IMR-90 (cell line): Measurements from ENCODE around the gene SLC6A6. TPM values are rescaled to one million over a fixed set of nuclear protein-coding genes. Genes with fewer than 3 reads are reported as not detected.

Experiments used
- ATAC-seq: fragments of 200-7000 bp; cut with Tn5 transposase; 2 replicates; pipeline ENCODE4 v1.9.1; 2020; ENCODE audit warnings: low read depth, mild to moderate bottlenecking, moderate library complexity
- BruUV-seq: library from RNA; stranded (reverse); fragments of 400-500 nt; replicated peaks from 2 replicates; lab custom pipeline; 2021; lab: Mats Ljungman, UMichigan
- CTCF ChIA-PET: fragments of 300-600 bp; formaldehyde crosslinking; extraction: SDS; loops from one replicate; lab custom pipeline; 2021; ENCODE audit warnings: antibody characterized with exemption; lab: Yijun Ruan, JAX
- POLR2A ChIA-PET: fragments of 300-600 bp; sonication (Branson Sonifier 250); formaldehyde crosslinking; loops from one replicate; lab custom pipeline; 2022; ENCODE audit warnings: antibody characterized with exemption; ENCODE audit not compliant: unreplicated experiment; lab: Charles Lee
- DNase-seq: peaks from one replicate; pipeline ENCODE4 v3.0.0; 2013
- H2AFZ ChIP-seq: replicated peaks from 2 replicates; pipeline ENCODE3; 2013; ENCODE audit warnings: low read length, mild to moderate bottlenecking; ENCODE audit not compliant: poor library complexity
- H2AK5ac ChIP-seq: 2 replicates; pipeline ENCODE4 v1.6.1; 2013; ENCODE audit warnings: low read depth, low read length, inconsistent platforms
- H2AK9ac ChIP-seq: replicated peaks from 2 replicates; pipeline ENCODE3; 2013; ENCODE audit warnings: mild to moderate bottlenecking, low read depth, low read length, moderate library complexity; ENCODE audit not compliant: poor library complexity
- H2BK120ac ChIP-seq: 2 replicates; pipeline ENCODE4 v1.6.1; 2013; ENCODE audit warnings: low read depth, low read length, inconsistent platforms
- H2BK15ac ChIP-seq: 3 replicates; pipeline ENCODE4 v1.6.1; 2013; ENCODE audit warnings: low read depth, low read length, inconsistent platforms
- H2BK20ac ChIP-seq: 2 replicates; pipeline ENCODE4 v1.6.1; 2013; ENCODE audit warnings: low read depth, mild to moderate bottlenecking, inconsistent platforms, low read length, moderate library complexity
- H2BK5ac ChIP-seq: 2 replicates; pipeline ENCODE4 v1.6.1; 2013; ENCODE audit warnings: mild to moderate bottlenecking, low read depth, low read length, inconsistent platforms; ENCODE audit not compliant: poor library complexity, severe bottlenecking
- H3K14ac ChIP-seq: replicated peaks from 2 replicates; pipeline ENCODE4 v1.6.1; 2013; ENCODE audit warnings: low read depth, low read length, inconsistent platforms
- H3K18ac ChIP-seq: 2 replicates; pipeline ENCODE4 v1.6.1; 2013; ENCODE audit warnings: low read depth, low read length, control low read depth
- H3K23ac ChIP-seq: 2 replicates; pipeline ENCODE4 v1.6.1; 2013; ENCODE audit warnings: low read depth, low read length, inconsistent platforms
- H3K27ac ChIP-seq: 2 replicates; pipeline ENCODE4 v1.5.1; 2013; ENCODE audit warnings: mild to moderate bottlenecking, control low read depth, low read length; ENCODE audit not compliant: insufficient read depth
- H3K27me3 ChIP-seq: 2 replicates; pipeline ENCODE4 v1.6.1; 2013; ENCODE audit warnings: low read length; ENCODE audit not compliant: control insufficient read depth, insufficient read depth
- H3K36me3 ChIP-seq: 2 replicates; pipeline ENCODE4 v1.6.1; 2013; ENCODE audit warnings: low read length, mixed read lengths; ENCODE audit not compliant: control insufficient read depth, insufficient read depth
- H3K4ac ChIP-seq: 2 replicates; pipeline ENCODE4 v1.6.1; 2013; ENCODE audit warnings: low read depth, low read length, inconsistent platforms
- H3K4me1 ChIP-seq: 2 replicates; pipeline ENCODE4 v1.6.1; 2013; ENCODE audit warnings: low read length, mixed read lengths; ENCODE audit not compliant: control insufficient read depth, insufficient read depth
- H3K4me2 ChIP-seq: 2 replicates; pipeline ENCODE4 v1.6.1; 2013; ENCODE audit warnings: low read depth, mild to moderate bottlenecking, control low read depth, low read length, moderate library complexity
- H3K4me3 ChIP-seq: 2 replicates; pipeline ENCODE4 v1.5.1; 2013; ENCODE audit warnings: low read depth, mild to moderate bottlenecking, control low read depth, low read length, moderate library complexity; ENCODE audit not compliant: insufficient read depth
- H3K56ac ChIP-seq: 2 replicates; pipeline ENCODE4 v1.6.1; 2013; ENCODE audit warnings: low read length, inconsistent platforms; ENCODE audit not compliant: insufficient read depth; ENCODE audit errors: extremely low read depth
- H3K79me1 ChIP-seq, 2 experiments: 2 replicates each; pipeline ENCODE4 v1.6.1; 2013; ENCODE audit warnings: low read length in 2 of 2, inconsistent platforms in 1 of 2, low read depth in 1 of 2
- H3K9ac ChIP-seq: 2 replicates; pipeline ENCODE4 v1.6.1; 2013; ENCODE audit warnings: low read depth, low read length, control low read depth
- H3K9me1 ChIP-seq: 2 replicates; pipeline ENCODE4 v1.6.1; 2013; ENCODE audit warnings: low read length, inconsistent platforms; ENCODE audit not compliant: insufficient read depth
- H3K9me3 ChIP-seq: 2 replicates; pipeline ENCODE4 v1.6.1; 2013; ENCODE audit warnings: low read length; ENCODE audit not compliant: control insufficient read depth, insufficient read depth
- H4K20me1 ChIP-seq: 2 replicates; pipeline ENCODE4 v1.6.1; 2013; ENCODE audit warnings: low read length, inconsistent platforms; ENCODE audit not compliant: insufficient read depth
- H4K5ac ChIP-seq: 2 replicates; pipeline ENCODE4 v1.6.1; 2013; ENCODE audit warnings: mild to moderate bottlenecking, low read depth, low read length, control low read depth
- H4K8ac ChIP-seq, 2 experiments: 2 replicates each; pipeline ENCODE4 v1.6.1; 2013; ENCODE audit warnings: low read depth in 2 of 2, low read length in 2 of 2, control low read depth in 1 of 2, inconsistent platforms in 1 of 2
- H4K91ac ChIP-seq: 2 replicates; pipeline ENCODE4 v1.6.1; 2013; ENCODE audit warnings: low read depth, low read length, inconsistent platforms; ENCODE audit not compliant: insufficient read depth
- BHLHE40 ChIP-seq: fragments of 150-350 bp; IDR thresholded peaks from 2 replicates; pipeline ENCODE4 v1.6.1; 2016; ENCODE audit warnings: mild to moderate bottlenecking, low read depth, low read length
- RAD21 ChIP-seq: IDR thresholded peaks from 2 replicates; pipeline ENCODE4 v1.6.1; 2012; ENCODE audit warnings: low read length, improper control_type of control experiment
- SMC3 ChIP-seq: fragments of 150-350 bp; IDR thresholded peaks from 2 replicates; pipeline ENCODE4 v1.6.1; 2016; ENCODE audit warnings: low read depth, mild to moderate bottlenecking, antibody characterized with exemption, low read length, moderate library complexity
- WGBS, 2 experiments: methylation state at CpG; one replicate each; pipeline versions ENCODE4 v1.1.5 to v1.1.7; 2013; ENCODE audit warnings: missing lambda C conversion rate in 2 of 2; ENCODE audit not compliant: insufficient read length in 1 of 2; ENCODE audit errors: extremely low coverage in 2 of 2; 5-methylcytosine and 5-hydroxymethylcytosine counted together
- dilution Hi-C: fragments of 300-500 bp; cut with HindIII; formaldehyde crosslinking; loops from one replicate; pipeline ENCODE4 v1.14.3; 2018; ENCODE audit warnings: low sequenced_read_pairs; ENCODE audit not compliant: unreplicated experiment
- in situ Hi-C: fragments of 300-500 bp; cut with MboI; formaldehyde crosslinking; loops from 3 replicates; pipeline ENCODE4 v1.14.3; 2019; ENCODE audit warnings: low sequenced_read_pairs, inconsistent platforms, mixed read lengths
- intact Hi-C: fragments of 100-400 bp; cut with micrococcal nuclease; formaldehyde crosslinking; loops from 2 replicates; pipeline ENCODE4 v1.10.0; 2022
- polyA plus RNA-seq, 3 experiments: library from polyadenylated mRNA; depleted of rRNA; stranded (reverse); fragments of >200 nt; gene quantifications; 2 replicates each; pipeline ENCODE4 v1.2.3, GENCODE V29; 2012; ENCODE audit warnings: low replicate concordance in 1 of 3
- total RNA-seq: library from RNA; depleted of rRNA; stranded (reverse); fragments of >200 nt; gene quantifications from 2 replicates; pipeline ENCODE4 v1.2.3, GENCODE V29; 2012
- TF ChIP-seq, protein P1 (sequence below): conservative IDR thresholded peaks from 2 replicates; pipeline ENCODE4 v1.5.1; 2012; ENCODE audit warnings: mild to moderate bottlenecking, low read depth, low read length, improper control_type of control experiment

Gene SLC6A6
- total and polyA plus RNA-seq, 2 of the 4 experiments (the other 2 are of a cell fraction): 29.9 to 39.4 TPM

DNA sequence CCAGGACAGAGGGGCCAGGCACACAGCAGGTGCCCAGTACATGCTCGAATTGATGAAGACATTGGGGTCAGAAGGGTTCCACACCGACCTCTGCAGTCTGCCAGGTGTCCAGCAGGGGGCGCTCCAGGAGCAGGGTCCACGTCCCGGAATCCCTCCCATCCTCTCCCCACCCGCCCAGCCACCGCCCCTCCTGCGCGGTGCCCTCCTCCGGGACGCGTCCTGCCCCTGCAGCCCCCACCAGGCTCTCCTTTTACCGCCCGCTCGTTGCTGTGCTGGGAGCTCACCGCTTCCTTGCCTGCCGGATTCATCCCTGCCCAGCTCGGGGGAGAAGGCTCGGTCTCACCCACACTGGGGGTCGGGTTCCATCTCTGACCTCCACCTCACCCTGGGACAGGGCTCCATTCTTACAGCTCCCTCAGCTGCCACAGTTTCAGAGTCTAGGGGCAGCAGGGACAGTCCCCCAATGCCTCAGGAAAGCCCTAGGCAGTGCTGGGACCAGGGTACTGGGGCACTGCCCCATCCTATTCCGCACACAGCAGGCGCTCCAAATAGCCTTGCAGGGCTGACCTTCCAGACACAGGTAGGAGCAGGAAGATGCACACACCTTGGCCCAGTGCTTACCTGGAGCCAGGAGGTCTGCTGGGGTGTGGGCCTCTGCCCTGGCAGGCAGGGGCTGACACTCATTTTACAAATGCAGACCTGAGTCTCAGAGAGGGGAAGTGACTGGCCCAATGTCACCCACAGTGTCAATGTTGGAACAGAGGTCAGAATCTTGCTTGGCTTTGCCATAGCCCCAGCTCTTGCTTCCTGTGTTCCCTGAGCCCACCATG lies 106.8 kb downstream of the SLC6A6 start:
- H2BK120ac ChIP-seq: no peak overlapping the region
- H3K4me3 ChIP-seq: no peak overlapping the region
- no peak overlapping the region for H2BK20ac ChIP-seq
- BruUV-seq: no TSS peak
- peak overlapping the region; percentile 74; the same call in 1 of the 2 replicates for H3K4me2 ChIP-seq
- ChIA-PET CTCF (interaction anchor here (0.6 to 1.5 kb wide), 7 partner anchors 9 to 1849 kb away, joined by 3 to 6 read pairs (median 3); no protein-coding TSS in a partner anchor), POLR2A (no interaction called here)
- no peak overlapping the region for H2BK5ac ChIP-seq
- H3K18ac ChIP-seq: no peak overlapping the region
- no peak overlapping the region for H2BK15ac ChIP-seq
- H4K91ac ChIP-seq: no peak overlapping the region
- no peak overlapping the region for H3K56ac ChIP-seq
- no peak overlapping the region for H3K14ac ChIP-seq
- DNase-seq: peak; percentile 18
- intact Hi-C loops (loop anchor here (1.0 to 5.0 kb wide), 4 partner anchors 39 to 412 kb away; no protein-coding TSS in a partner anchor), dilution Hi-C loops (no loop called here), in situ Hi-C loops (loop anchor here (10.0 kb wide), 1 partner anchor 416 kb away; no protein-coding TSS in a partner anchor)
- H3K23ac ChIP-seq: no peak overlapping the region
- H3K9ac ChIP-seq: no peak overlapping the region
- H3K27ac ChIP-seq: no peak overlapping the region
- no peak overlapping the region for H4K8ac ChIP-seq
- no peaks in the 10 kb centered on the region for H3K79me1 ChIP-seq
- no peak overlapping the region; the same call in 1 of the 2 replicates for H3K4ac ChIP-seq
- TF ChIP-seq RAD21 (peak; percentile 68), BHLHE40 (no peak), SMC3 (peak; percentile 61)
- TF ChIP-seq, protein P1, sequence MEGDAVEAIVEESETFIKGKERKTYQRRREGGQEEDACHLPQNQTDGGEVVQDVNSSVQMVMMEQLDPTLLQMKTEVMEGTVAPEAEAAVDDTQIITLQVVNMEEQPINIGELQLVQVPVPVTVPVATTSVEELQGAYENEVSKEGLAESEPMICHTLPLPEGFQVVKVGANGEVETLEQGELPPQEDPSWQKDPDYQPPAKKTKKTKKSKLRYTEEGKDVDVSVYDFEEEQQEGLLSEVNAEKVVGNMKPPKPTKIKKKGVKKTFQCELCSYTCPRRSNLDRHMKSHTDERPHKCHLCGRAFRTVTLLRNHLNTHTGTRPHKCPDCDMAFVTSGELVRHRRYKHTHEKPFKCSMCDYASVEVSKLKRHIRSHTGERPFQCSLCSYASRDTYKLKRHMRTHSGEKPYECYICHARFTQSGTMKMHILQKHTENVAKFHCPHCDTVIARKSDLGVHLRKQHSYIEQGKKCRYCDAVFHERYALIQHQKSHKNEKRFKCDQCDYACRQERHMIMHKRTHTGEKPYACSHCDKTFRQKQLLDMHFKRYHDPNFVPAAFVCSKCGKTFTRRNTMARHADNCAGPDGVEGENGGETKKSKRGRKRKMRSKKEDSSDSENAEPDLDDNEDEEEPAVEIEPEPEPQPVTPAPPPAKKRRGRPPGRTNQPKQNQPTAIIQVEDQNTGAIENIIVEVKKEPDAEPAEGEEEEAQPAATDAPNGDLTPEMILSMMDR: peak; percentile 71
- no peak overlapping the region for H4K5ac ChIP-seq
- H4K20me1 ChIP-seq: no peaks in the 10 kb centered on the region
- no peaks in the 10 kb centered on the region for H3K9me1 ChIP-seq
- no peak overlapping the region for H2AK9ac ChIP-seq
- H2AK5ac ChIP-seq: no peak overlapping the region
- H2AFZ ChIP-seq: peak overlapping the region; percentile 88
- no peaks in the 10 kb centered on the region for H3K9me3 ChIP-seq
- H3K36me3 ChIP-seq: no peaks in the 10 kb centered on the region
- 10% methylated on average over 10 of the region's 22 CpGs; no CpG with 5 or more reads in 1 of the 2 experiments for WGBS, 2 experiments
- H3K27me3 ChIP-seq: peaks cover 17% of the 10 kb centered on the region
- H3K4me1 ChIP-seq: no peaks in the 10 kb centered on the region
- ATAC-seq: peak; percentile 93
